Hepatocyte (in vitro differentiated cells): ENCODE measurements around the gene ADAD2. TPM values are rescaled to one million over a fixed set of nuclear protein-coding genes. Genes with fewer than 3 reads are reported as not detected.

ENCODE experiments used
- DNase-seq: peaks from one replicate; pipeline ENCODE4 v3.0.0-alpha.2; 2016; ENCODE audit warnings: low spot score
- H2AFZ ChIP-seq: fragments of 200-600 bp; sonication (generic); 2 replicates; pipeline ENCODE4 v1.6.0; 2016; ENCODE audit warnings: antibody characterized with exemption, mild to moderate bottlenecking
- H3K27ac ChIP-seq: fragments of 200-600 bp; sonication (generic); 2 replicates; pipeline ENCODE4 v1.5.1; 2016; ENCODE audit warnings: mild to moderate bottlenecking
- H3K27me3 ChIP-seq: fragments of 200-600 bp; sonication (generic); 2 replicates; pipeline ENCODE4 v1.6.1; 2016
- H3K36me3 ChIP-seq: fragments of 200-600 bp; sonication (generic); replicated peaks from 2 replicates; pipeline ENCODE4 v1.5.1; 2016; ENCODE audit warnings: low read depth; ENCODE audit not compliant: insufficient read depth
- H3K4me1 ChIP-seq: fragments of 200-600 bp; sonication (generic); 2 replicates; pipeline ENCODE4 v1.5.1; 2016; ENCODE audit warnings: mild to moderate bottlenecking, moderate library complexity; ENCODE audit not compliant: insufficient read depth
- H3K4me2 ChIP-seq: fragments of 200-600 bp; sonication (generic); 2 replicates; pipeline ENCODE4 v1.6.0; 2016
- H3K4me3 ChIP-seq: fragments of 200-600 bp; sonication (generic); 2 replicates; pipeline ENCODE4 v1.5.1; 2016; ENCODE audit warnings: mild to moderate bottlenecking
- H3K79me2 ChIP-seq: fragments of 200-600 bp; sonication (generic); 2 replicates; pipeline ENCODE4 v1.6.0; 2017; ENCODE audit warnings: mild to moderate bottlenecking
- H3K9me2 ChIP-seq: fragments of 200-600 bp; sonication (generic); replicated peaks from 2 replicates; pipeline ENCODE4 v1.6.0; 2017; ENCODE audit warnings: mild to moderate bottlenecking; ENCODE audit not compliant: insufficient read depth
- H3K9me3 ChIP-seq: fragments of 200-600 bp; sonication (generic); 2 replicates; pipeline ENCODE4 v1.5.1; 2016; ENCODE audit warnings: low read depth, mild to moderate bottlenecking
- H4K20me1 ChIP-seq: fragments of 200-600 bp; sonication (generic); 2 replicates; pipeline ENCODE4 v1.6.0; 2016; ENCODE audit warnings: mild to moderate bottlenecking; ENCODE audit not compliant: insufficient read depth, poor library complexity, severe bottlenecking
- CTCF ChIP-seq: fragments of 200-600 bp; sonication (generic); IDR thresholded peaks from 2 replicates; pipeline ENCODE4 v1.5.1; 2016; ENCODE audit warnings: antibody characterized with exemption, mild to moderate bottlenecking; ENCODE audit not compliant: poor library complexity
- EZH2 ChIP-seq: fragments of 200-600 bp; sonication (generic); IDR thresholded peaks from 2 replicates; pipeline ENCODE4 v1.6.1; 2016; ENCODE audit warnings: antibody characterized with exemption, mild to moderate bottlenecking, borderline replicate concordance
- EZH2phosphoT487 ChIP-seq: fragments of 200-600 bp; sonication (generic); IDR thresholded peaks from one replicate; pipeline ENCODE4 v1.6.1; 2018; ENCODE audit warnings: antibody characterized with exemption, mild to moderate bottlenecking, low read depth, moderate library complexity; ENCODE audit not compliant: unreplicated experiment, severe bottlenecking
- WGBS: methylation state at CpG from one replicate; pipeline ENCODE4 v1.1.6; 2016; ENCODE audit warnings: low lambda C conversion rate; ENCODE audit errors: missing lambda C conversion rate; 5-methylcytosine and 5-hydroxymethylcytosine counted together
- polyA plus RNA-seq: library from polyadenylated mRNA; unstranded; fragments of >200 nt; fragmentation: Nextera tagmentation; extraction: Ambion mirVana; gene quantifications from 2 replicates; pipeline ENCODE4 v1.2.1, GENCODE V29; 2016
- total RNA-seq: library from RNA; depleted of rRNA; stranded (reverse); fragments of >200 nt; gene quantifications from 2 replicates; pipeline ENCODE4 v1.2.3, GENCODE V29; 2014

The ADAD2 gene
- total and polyA plus RNA-seq, 2 experiments from 2014 or later: 0.30 TPM; not detected in 1

- WGBS: 92% methylated on average over 9 of the region's 9 CpGs
- H3K9me3 ChIP-seq: no peaks in the 10 kb centered on the region
- H3K27me3 ChIP-seq: no peaks in the 10 kb centered on the region
- H3K79me2 ChIP-seq: no peaks in the 10 kb centered on the region
- no peak for TF ChIP-seq EZH2
- TF ChIP-seq EZH2phosphoT487: no peak
- TF ChIP-seq CTCF: no peak
- no peaks in the 10 kb centered on the region for H3K36me3 ChIP-seq
- H3K4me3 ChIP-seq: no peak overlapping the region
- DNase-seq: no peak
- H3K4me1 ChIP-seq: no peaks in the 10 kb centered on the region
- no peak overlapping the region for H3K4me2 ChIP-seq
- no peak overlapping the region for H2AFZ ChIP-seq
- H3K9me2 ChIP-seq: no peaks in the 10 kb centered on the region
- no peaks in the 10 kb centered on the region for H4K20me1 ChIP-seq
- H3K27ac ChIP-seq: no peak overlapping the region
Observed at GRCh38 chr16:84242839-84243238, 51.9 kb downstream of the ADAD2 start.

- Histone ChIP-seq H2AFZ (no peak overlapping the region), H3K4me2 (no peak overlapping the region), H4K20me1 (no peaks in the 10 kb centered on the region), H3K9me2 (no peaks in the 10 kb centered on the region), H3K27ac (no peak overlapping the region), H3K79me2 (no peaks in the 10 kb centered on the region), H3K9me3 (no peaks in the 10 kb centered on the region), H3K36me3 (no peaks in the 10 kb centered on the region), H3K27me3 (no peaks in the 10 kb centered on the region), H3K4me3 (no peak overlapping the region), H3K4me1 (no peaks in the 10 kb centered on the region)
- TF ChIP-seq EZH2phosphoT487: no peak
- TF ChIP-seq EZH2: no peak
- no peak for TF ChIP-seq CTCF
- whole genome bisulfite sequencing: 88% methylated on average over 1 of the region's 1 CpG
- DNase-seq: no peak
Observed at GRCh38 chr16:84243732-84244131, 52.8 kb downstream of the ADAD2 start.

GRCh38 chr16:84244728-84245127, 53.8 kb downstream of the ADAD2 start:
- Histone ChIP-seq H4K20me1 (no peaks in the 10 kb centered on the region), H3K4me3 (no peak overlapping the region), H2AFZ (no peak overlapping the region), H3K9me3 (no peaks in the 10 kb centered on the region), H3K27me3 (no peaks in the 10 kb centered on the region), H3K36me3 (no peaks in the 10 kb centered on the region), H3K79me2 (no peaks in the 10 kb centered on the region), H3K4me2 (no peak overlapping the region), H3K27ac (no peak overlapping the region), H3K4me1 (no peaks in the 10 kb centered on the region), H3K9me2 (no peaks in the 10 kb centered on the region)
- 100% methylated on average over 2 of the region's 2 CpGs for WGBS
- no peak for TF ChIP-seq CTCF
- TF ChIP-seq EZH2: no peak
- TF ChIP-seq EZH2phosphoT487: no peak
- no peak for DNase-seq
